ENCODE data around the gene OR2T34.
"Not testable (repeated sequence)": the region's sequence is repeated elsewhere in the genome, so short reads cannot be mapped to it uniquely, and the experiment has no call there.

OR2T34 gene

GRCh38 chr1:248592655-248593054 is 18.1 kb upstream of the OR2T34 start:
- Histone ChIP-seq H3K4me3 (ENCODE audit: low read depth in 1 of 2, low read length in 2 of 2) (no peak overlapping the region), H3K4me1 (ENCODE audit: insufficient read depth, low read length) (no peaks in the 10 kb centered on the region), H3K27me3 (ENCODE audit: control insufficient read depth in 1 of 2, insufficient read depth in 2 of 2, low read length in 2 of 2) (no peaks in the 10 kb centered on the region), H3K27ac (ENCODE audit: low read depth, low read length) (no peak overlapping the region), H3K36me3 (ENCODE audit: insufficient read depth, low read length) (no peaks in the 10 kb centered on the region), H3K9me3 (ENCODE audit: low read length) (no peaks in the 10 kb centered on the region), H3K9ac (ENCODE audit: low read length) (no peak overlapping the region)

GRCh38 chr1:248590055-248590454 is 15.5 kb upstream of the OR2T34 start:
- H3K9me3 ChIP-seq (ENCODE audit: low read length), result no peaks in the 10 kb centered on the region
- H3K27me3 ChIP-seq (ENCODE audit: control insufficient read depth in 1 of 2, insufficient read depth in 2 of 2, low read length in 2 of 2), result no peaks in the 10 kb centered on the region
- no peak overlapping the region for H3K27ac ChIP-seq (ENCODE audit: low read depth, low read length)
- H3K36me3 ChIP-seq (ENCODE audit: insufficient read depth, low read length), result no peaks in the 10 kb centered on the region
- H3K9ac ChIP-seq (ENCODE audit: low read length), result no peak overlapping the region
- H3K4me3 ChIP-seq (ENCODE audit: low read depth in 1 of 2, low read length in 2 of 2), result no peak overlapping the region
- H3K4me1 ChIP-seq (ENCODE audit: insufficient read depth, low read length), result no peaks in the 10 kb centered on the region

GRCh38 chr1:248589334-248589733 is 14.8 kb upstream of the OR2T34 start:
- no peak overlapping the region for H3K4me3 ChIP-seq (ENCODE audit: low read depth in 1 of 2, low read length in 2 of 2)
- H3K27ac ChIP-seq (ENCODE audit: low read depth, low read length), result no peak overlapping the region

GRCh38 chr1:248585266-248585665 is 10.7 kb upstream of the OR2T34 start:
- Histone ChIP-seq H3K9ac (ENCODE audit: low read length) (no peak overlapping the region), H3K36me3 (ENCODE audit: insufficient read depth, low read length) (no peaks in the 10 kb centered on the region), H3K4me1 (ENCODE audit: insufficient read depth, low read length) (no peaks in the 10 kb centered on the region), H3K9me3 (ENCODE audit: low read length) (no peaks in the 10 kb centered on the region), H3K4me3 (ENCODE audit: low read depth in 1 of 2, low read length in 2 of 2) (no peak overlapping the region), H3K27me3 (ENCODE audit: control insufficient read depth in 1 of 2, insufficient read depth in 2 of 2, low read length in 2 of 2) (no peaks in the 10 kb centered on the region), H3K27ac (ENCODE audit: low read depth, low read length) (no peak overlapping the region)

More at GRCh38 chr1:248589334-248589733, 14.8 kb upstream of the OR2T34 start:
- no peak overlapping the region for H3K9ac ChIP-seq (ENCODE audit: low read length)
- no peaks in the 10 kb centered on the region for H3K4me1 ChIP-seq (ENCODE audit: insufficient read depth, low read length)
- no peaks in the 10 kb centered on the region for H3K36me3 ChIP-seq (ENCODE audit: insufficient read depth, low read length)
- no peaks in the 10 kb centered on the region for H3K27me3 ChIP-seq (ENCODE audit: control insufficient read depth in 1 of 2, insufficient read depth in 2 of 2, low read length in 2 of 2)
- H3K9me3 ChIP-seq (ENCODE audit: low read length), result no peaks in the 10 kb centered on the region

- no peaks in the 10 kb centered on the region for H3K36me3 ChIP-seq (ENCODE audit: insufficient read depth, low read length)
- no peaks in the 10 kb centered on the region for H3K9me3 ChIP-seq (ENCODE audit: low read length)
- no peaks in the 10 kb centered on the region for H3K27me3 ChIP-seq (ENCODE audit: control insufficient read depth in 1 of 2, insufficient read depth in 2 of 2, low read length in 2 of 2)
- no peak overlapping the region for H3K27ac ChIP-seq (ENCODE audit: low read depth, low read length)
- H3K4me3 ChIP-seq (ENCODE audit: low read depth in 1 of 2, low read length in 2 of 2), result no peak overlapping the region
- H3K4me1 ChIP-seq (ENCODE audit: insufficient read depth, low read length), result no peaks in the 10 kb centered on the region
- H3K9ac ChIP-seq (ENCODE audit: low read length), result no peak overlapping the region
These were observed 1.9 kb upstream of the OR2T34 start for GRCh38 chr1:248576260-248576980.

GRCh38 chr1:248573856-248574255 is 701 bp downstream of the OR2T34 start:
- not testable (repeated sequence) for H3K36me3 ChIP-seq (ENCODE audit: insufficient read depth, low read length); H3K4me3 ChIP-seq (ENCODE audit: low read depth in 1 of 2, low read length in 2 of 2); H3K27ac ChIP-seq (ENCODE audit: low read depth, low read length); H3K4me1 ChIP-seq (ENCODE audit: insufficient read depth, low read length); H3K27me3 ChIP-seq (ENCODE audit: control insufficient read depth in 1 of 2, insufficient read depth in 2 of 2, low read length in 2 of 2); H3K9ac ChIP-seq (ENCODE audit: low read length); H3K9me3 ChIP-seq (ENCODE audit: low read length)

GRCh38 chr1:248572049-248572448 is 2.5 kb downstream of the OR2T34 start:
- not testable (repeated sequence) for H3K27ac ChIP-seq (ENCODE audit: low read depth, low read length); H3K9ac ChIP-seq (ENCODE audit: low read length); H3K4me3 ChIP-seq (ENCODE audit: low read depth in 1 of 2, low read length in 2 of 2)

GRCh38 chr1:248570811-248571210 is 3.7 kb downstream of the OR2T34 start:
- H3K4me3 ChIP-seq (ENCODE audit: low read depth in 1 of 2, low read length in 2 of 2); H3K36me3 ChIP-seq (ENCODE audit: insufficient read depth, low read length); H3K27ac ChIP-seq (ENCODE audit: low read depth, low read length); H3K4me1 ChIP-seq (ENCODE audit: insufficient read depth, low read length); H3K9ac ChIP-seq (ENCODE audit: low read length); H3K9me3 ChIP-seq (ENCODE audit: low read length); H3K27me3 ChIP-seq (ENCODE audit: control insufficient read depth in 1 of 2, insufficient read depth in 2 of 2, low read length in 2 of 2): not testable (repeated sequence)

More at GRCh38 chr1:248572049-248572448, 2.5 kb downstream of the OR2T34 start:
- not testable (repeated sequence) for H3K9me3 ChIP-seq (ENCODE audit: low read length); H3K36me3 ChIP-seq (ENCODE audit: insufficient read depth, low read length); H3K4me1 ChIP-seq (ENCODE audit: insufficient read depth, low read length); H3K27me3 ChIP-seq (ENCODE audit: control insufficient read depth in 1 of 2, insufficient read depth in 2 of 2, low read length in 2 of 2)

- H3K4me3 ChIP-seq (ENCODE audit: low read depth in 1 of 2, low read length in 2 of 2); H3K4me1 ChIP-seq (ENCODE audit: insufficient read depth, low read length); H3K9ac ChIP-seq (ENCODE audit: low read length); H3K27me3 ChIP-seq (ENCODE audit: control insufficient read depth in 1 of 2, insufficient read depth in 2 of 2, low read length in 2 of 2); H3K9me3 ChIP-seq (ENCODE audit: low read length); H3K36me3 ChIP-seq (ENCODE audit: insufficient read depth, low read length); H3K27ac ChIP-seq (ENCODE audit: low read depth, low read length): not testable (repeated sequence)
These were observed 5.5 kb downstream of the OR2T34 start for GRCh38 chr1:248569049-248569448.

- H3K27me3 ChIP-seq (ENCODE audit: control insufficient read depth in 1 of 2, insufficient read depth in 2 of 2, low read length in 2 of 2); H3K4me1 ChIP-seq (ENCODE audit: insufficient read depth, low read length); H3K9me3 ChIP-seq (ENCODE audit: low read length); H3K27ac ChIP-seq (ENCODE audit: low read depth, low read length); H3K9ac ChIP-seq (ENCODE audit: low read length); H3K36me3 ChIP-seq (ENCODE audit: insufficient read depth, low read length); H3K4me3 ChIP-seq (ENCODE audit: low read depth in 1 of 2, low read length in 2 of 2): not testable (repeated sequence)
These were observed 8.8 kb downstream of the OR2T34 start for GRCh38 chr1:248565530-248566373.

- H3K27ac ChIP-seq (ENCODE audit: low read depth, low read length); H3K9me3 ChIP-seq (ENCODE audit: low read length); H3K27me3 ChIP-seq (ENCODE audit: control insufficient read depth in 1 of 2, insufficient read depth in 2 of 2, low read length in 2 of 2); H3K9ac ChIP-seq (ENCODE audit: low read length); H3K4me1 ChIP-seq (ENCODE audit: insufficient read depth, low read length); H3K36me3 ChIP-seq (ENCODE audit: insufficient read depth, low read length); H3K4me3 ChIP-seq (ENCODE audit: low read depth in 1 of 2, low read length in 2 of 2): not testable (repeated sequence)
These were observed 11.9 kb downstream of the OR2T34 start, which contains the start of gene OR2T29 for GRCh38 chr1:248562672-248563071. Gene OR2T29 (minus strand): TSS chr1:248562772. CDS start chr1:248559491, 3,281 bp downstream.

All from muscle layer of colon (tissue), 2 donors.